Neural cell (in vitro differentiated cells): ENCODE data around the gene CSRNP3. TPM values are rescaled to one million over a fixed set of nuclear protein-coding genes. Genes with fewer than 3 reads are reported as not detected.

Source experiments
- H2AFZ ChIP-seq: fragments of 200-600, 300-800 bp; sonication (generic), shearing (Covaris generic); 2 replicates; pipeline ENCODE4 v1.6.0; 2014; ENCODE audit warnings: low read depth, mild to moderate bottlenecking, antibody characterized with exemption, low read length, moderate library complexity
- H3F3A ChIP-seq: fragments of 200-600 bp; shearing (Covaris generic); 2 replicates; pipeline ENCODE4 v1.6.1; 2016; ENCODE audit warnings: mild to moderate bottlenecking, moderate library complexity, mixed read lengths, antibody characterized with exemption, low read length; ENCODE audit not compliant: insufficient read depth, poor library complexity, severe bottlenecking
- H3K27ac ChIP-seq: fragments of 200-600, 300-800 bp; sonication (generic), shearing (Covaris generic); 2 replicates; pipeline ENCODE4 v1.5.1; 2014; ENCODE audit warnings: mild to moderate bottlenecking, low read length, moderate library complexity
- H3K27me3 ChIP-seq: fragments of 300-800, 200-600 bp; sonication (generic), shearing (Covaris generic); 2 replicates; pipeline ENCODE4 v1.6.0; 2014; ENCODE audit warnings: mild to moderate bottlenecking, low read depth, low read length, moderate library complexity; ENCODE audit not compliant: insufficient read depth
- H3K36me3 ChIP-seq: fragments of 300-800, 200-600 bp; sonication (generic), shearing (Covaris generic); 2 replicates; pipeline ENCODE4 v1.5.1; 2014; ENCODE audit warnings: mild to moderate bottlenecking, antibody characterized with exemption, low read length, moderate library complexity; ENCODE audit not compliant: insufficient read depth
- H3K4me2 ChIP-seq: fragments of 300-800, 200-600 bp; sonication (generic), shearing (Covaris generic); 2 replicates; pipeline ENCODE4 v1.6.0; 2014; ENCODE audit warnings: mild to moderate bottlenecking, low read length
- H3K4me3 ChIP-seq: fragments of 300-800, 200-600 bp; sonication (generic), shearing (Covaris generic); 2 replicates; pipeline ENCODE4 v1.5.1; 2014; ENCODE audit warnings: mild to moderate bottlenecking, low read length, moderate library complexity
- H3K79me2 ChIP-seq: fragments of 200-600 bp; shearing (Covaris generic); replicated peaks from 2 replicates; pipeline ENCODE4 v1.6.0; 2014; ENCODE audit warnings: mild to moderate bottlenecking, low read length, moderate library complexity; ENCODE audit not compliant: insufficient read depth
- H3K9ac ChIP-seq: fragments of 300-800, 200-600 bp; sonication (generic), shearing (Covaris generic); 2 replicates; pipeline ENCODE4 v1.6.1; 2016; ENCODE audit warnings: mild to moderate bottlenecking, low read length, mixed read lengths
- H3K9me2 ChIP-seq: fragments of 200-600 bp; shearing (Covaris generic); 2 replicates; pipeline ENCODE4 v1.6.1; 2016; ENCODE audit warnings: mild to moderate bottlenecking, low read length, mixed read lengths; ENCODE audit not compliant: insufficient read depth
- H3K9me3 ChIP-seq: fragments of 200-600, 300-800 bp; sonication (generic), shearing (Covaris generic); 2 replicates; pipeline ENCODE4 v1.6.1; 2016; ENCODE audit warnings: mild to moderate bottlenecking, mixed run types, low read length, moderate library complexity, mixed read lengths
- H4K20me1 ChIP-seq: fragments of 200-600 bp; shearing (Covaris generic); 2 replicates; pipeline ENCODE4 v1.6.1; 2016; ENCODE audit warnings: mild to moderate bottlenecking, mixed run types; ENCODE audit not compliant: insufficient read depth
- EP300 ChIP-seq: fragments of 450-650 bp; conservative IDR thresholded peaks from 2 replicates; pipeline ENCODE4 v1.6.1; 2014; ENCODE audit warnings: antibody characterized with exemption, mild to moderate bottlenecking, moderate library complexity; ENCODE audit not compliant: poor library complexity, severe bottlenecking
- EZH2 ChIP-seq: fragments of 200-600, 300-800 bp; shearing (Covaris generic), sonication (generic); IDR thresholded peaks from 2 replicates; pipeline ENCODE4 v1.6.1; 2014; ENCODE audit warnings: antibody characterized with exemption, low read length, borderline replicate concordance, mild to moderate bottlenecking; ENCODE audit not compliant: insufficient read depth, poor library complexity, severe bottlenecking
- MXI1 ChIP-seq: fragments of 450-650 bp; conservative IDR thresholded peaks from 2 replicates; pipeline ENCODE4 v1.6.1; 2014; ENCODE audit warnings: antibody characterized with exemption, mild to moderate bottlenecking; ENCODE audit not compliant: poor library complexity, severe bottlenecking
- POLR2AphosphoS5 ChIP-seq: IDR thresholded peaks from 2 replicates; pipeline ENCODE4 v1.6.1; 2012
- RAD21 ChIP-seq: fragments of 450-650 bp; conservative IDR thresholded peaks from 2 replicates; pipeline ENCODE4 v1.6.1; 2014; ENCODE audit warnings: antibody characterized with exemption, mild to moderate bottlenecking, moderate library complexity
- SMC3 ChIP-seq: fragments of 450-650 bp; conservative IDR thresholded peaks from 2 replicates; pipeline ENCODE4 v1.6.1; 2014; ENCODE audit warnings: antibody characterized with exemption, mild to moderate bottlenecking, moderate library complexity; ENCODE audit not compliant: poor library complexity
- TAF1 ChIP-seq: IDR thresholded peaks from 2 replicates; pipeline ENCODE4 v1.6.1; 2012; ENCODE audit warnings: low read depth
- polyA plus RNA-seq: library from polyadenylated mRNA; depleted of rRNA; stranded (reverse); fragments of >200 nt; gene quantifications from 2 replicates; pipeline ENCODE4 v1.2.3, GENCODE V29; 2014
- TF ChIP-seq, protein P1 (sequence below): IDR thresholded peaks from 2 replicates; pipeline ENCODE4 v1.6.1; 2012; ENCODE audit warnings: borderline replicate concordance
- TF ChIP-seq, protein P2 (sequence below): fragments of 450-650 bp; IDR thresholded peaks from 2 replicates; pipeline ENCODE4 v1.5.1; 2014; ENCODE audit warnings: antibody characterized with exemption, mild to moderate bottlenecking, moderate library complexity; ENCODE audit not compliant: poor library complexity, severe bottlenecking

The CSRNP3 gene
- polyA plus RNA-seq, 1 donor from 2014 or later, result 66.6 TPM

DNA sequence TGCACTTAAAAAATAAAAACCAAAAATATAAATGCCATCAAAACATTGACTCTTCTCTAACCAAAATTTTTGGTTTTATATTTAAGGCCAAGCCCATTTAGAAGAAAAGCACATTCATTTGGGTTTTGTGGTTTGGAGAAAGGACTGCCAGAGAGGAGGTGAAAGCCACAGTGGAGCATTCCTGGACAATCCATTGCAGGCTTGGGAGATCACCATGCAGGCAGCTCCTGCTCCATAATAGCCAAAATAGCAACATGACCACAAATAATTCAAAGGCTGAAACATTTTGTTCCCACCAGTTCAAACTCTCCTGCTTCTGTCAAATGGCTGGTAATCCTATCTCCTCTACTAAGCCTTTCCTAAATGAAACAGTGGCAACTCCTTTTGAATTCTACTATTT lies 251.0 kb downstream of the CSRNP3 start:
- Histone ChIP-seq H3K27ac (no peak overlapping the region), H3K36me3 (no peaks in the 10 kb centered on the region), H3K9ac (no peak overlapping the region), H3K27me3 (no peaks in the 10 kb centered on the region), H3F3A (no peaks in the 10 kb centered on the region), H3K4me3 (no peak overlapping the region), H4K20me1 (no peaks in the 10 kb centered on the region), H3K9me3 (no peaks in the 10 kb centered on the region), H3K9me2 (no peaks in the 10 kb centered on the region), H3K4me2 (no peak overlapping the region), H2AFZ (no peak overlapping the region), H3K79me2 (no peaks in the 10 kb centered on the region)
- TF ChIP-seq, protein P1, sequence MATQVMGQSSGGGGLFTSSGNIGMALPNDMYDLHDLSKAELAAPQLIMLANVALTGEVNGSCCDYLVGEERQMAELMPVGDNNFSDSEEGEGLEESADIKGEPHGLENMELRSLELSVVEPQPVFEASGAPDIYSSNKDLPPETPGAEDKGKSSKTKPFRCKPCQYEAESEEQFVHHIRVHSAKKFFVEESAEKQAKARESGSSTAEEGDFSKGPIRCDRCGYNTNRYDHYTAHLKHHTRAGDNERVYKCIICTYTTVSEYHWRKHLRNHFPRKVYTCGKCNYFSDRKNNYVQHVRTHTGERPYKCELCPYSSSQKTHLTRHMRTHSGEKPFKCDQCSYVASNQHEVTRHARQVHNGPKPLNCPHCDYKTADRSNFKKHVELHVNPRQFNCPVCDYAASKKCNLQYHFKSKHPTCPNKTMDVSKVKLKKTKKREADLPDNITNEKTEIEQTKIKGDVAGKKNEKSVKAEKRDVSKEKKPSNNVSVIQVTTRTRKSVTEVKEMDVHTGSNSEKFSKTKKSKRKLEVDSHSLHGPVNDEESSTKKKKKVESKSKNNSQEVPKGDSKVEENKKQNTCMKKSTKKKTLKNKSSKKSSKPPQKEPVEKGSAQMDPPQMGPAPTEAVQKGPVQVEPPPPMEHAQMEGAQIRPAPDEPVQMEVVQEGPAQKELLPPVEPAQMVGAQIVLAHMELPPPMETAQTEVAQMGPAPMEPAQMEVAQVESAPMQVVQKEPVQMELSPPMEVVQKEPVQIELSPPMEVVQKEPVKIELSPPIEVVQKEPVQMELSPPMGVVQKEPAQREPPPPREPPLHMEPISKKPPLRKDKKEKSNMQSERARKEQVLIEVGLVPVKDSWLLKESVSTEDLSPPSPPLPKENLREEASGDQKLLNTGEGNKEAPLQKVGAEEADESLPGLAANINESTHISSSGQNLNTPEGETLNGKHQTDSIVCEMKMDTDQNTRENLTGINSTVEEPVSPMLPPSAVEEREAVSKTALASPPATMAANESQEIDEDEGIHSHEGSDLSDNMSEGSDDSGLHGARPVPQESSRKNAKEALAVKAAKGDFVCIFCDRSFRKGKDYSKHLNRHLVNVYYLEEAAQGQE, result no peak
- TF ChIP-seq POLR2AphosphoS5, result no peak

DNA sequence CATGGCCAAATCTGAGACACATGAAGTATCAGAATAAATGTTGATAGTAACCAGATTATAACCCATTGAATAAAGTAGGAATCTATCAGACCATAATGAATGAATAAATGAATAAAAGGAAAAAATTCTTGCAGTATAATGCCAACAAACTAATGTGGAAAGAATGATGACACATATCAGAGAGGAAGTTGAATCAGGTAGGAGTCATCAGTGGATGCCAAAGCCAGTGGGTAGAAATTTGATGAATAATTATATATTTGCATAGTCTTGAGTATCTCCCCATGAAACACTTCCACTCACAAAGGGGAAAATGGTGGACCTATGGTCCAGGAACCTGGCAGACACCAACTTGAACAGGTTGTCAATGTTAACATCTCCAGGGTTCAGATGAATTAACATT lies 255.9 kb downstream of the CSRNP3 start:
- H3K27me3 ChIP-seq, result no peaks in the 10 kb centered on the region
- H4K20me1 ChIP-seq, result no peaks in the 10 kb centered on the region
- H3K36me3 ChIP-seq, result no peaks in the 10 kb centered on the region
- no peak overlapping the region for H3K4me2 ChIP-seq
- no peak overlapping the region for H3K27ac ChIP-seq
- no peaks in the 10 kb centered on the region for H3K79me2 ChIP-seq
- no peak overlapping the region for H2AFZ ChIP-seq
- no peaks in the 10 kb centered on the region for H3F3A ChIP-seq
- no peaks in the 10 kb centered on the region for H3K9me2 ChIP-seq
- H3K9ac ChIP-seq, result no peak overlapping the region
- H3K4me3 ChIP-seq, result no peak overlapping the region
- no peaks in the 10 kb centered on the region for H3K9me3 ChIP-seq
- TF ChIP-seq, protein P1, result no peak
- TF ChIP-seq SMC3 (no peak), MXI1 (no peak), TAF1 (no peak), RAD21 (no peak), EZH2 (no peak), EP300 (no peak), POLR2AphosphoS5 (no peak)
- TF ChIP-seq, protein P2, sequence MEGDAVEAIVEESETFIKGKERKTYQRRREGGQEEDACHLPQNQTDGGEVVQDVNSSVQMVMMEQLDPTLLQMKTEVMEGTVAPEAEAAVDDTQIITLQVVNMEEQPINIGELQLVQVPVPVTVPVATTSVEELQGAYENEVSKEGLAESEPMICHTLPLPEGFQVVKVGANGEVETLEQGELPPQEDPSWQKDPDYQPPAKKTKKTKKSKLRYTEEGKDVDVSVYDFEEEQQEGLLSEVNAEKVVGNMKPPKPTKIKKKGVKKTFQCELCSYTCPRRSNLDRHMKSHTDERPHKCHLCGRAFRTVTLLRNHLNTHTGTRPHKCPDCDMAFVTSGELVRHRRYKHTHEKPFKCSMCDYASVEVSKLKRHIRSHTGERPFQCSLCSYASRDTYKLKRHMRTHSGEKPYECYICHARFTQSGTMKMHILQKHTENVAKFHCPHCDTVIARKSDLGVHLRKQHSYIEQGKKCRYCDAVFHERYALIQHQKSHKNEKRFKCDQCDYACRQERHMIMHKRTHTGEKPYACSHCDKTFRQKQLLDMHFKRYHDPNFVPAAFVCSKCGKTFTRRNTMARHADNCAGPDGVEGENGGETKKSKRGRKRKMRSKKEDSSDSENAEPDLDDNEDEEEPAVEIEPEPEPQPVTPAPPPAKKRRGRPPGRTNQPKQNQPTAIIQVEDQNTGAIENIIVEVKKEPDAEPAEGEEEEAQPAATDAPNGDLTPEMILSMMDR, result no peak

Other genes with a start within 250 kb of the CSRNP3 start
- 55.0 and 57.4 TPM in 2 replicates for gene SCN2A, start 230.3 kb upstream of the CSRNP3 start, polyA plus RNA-seq